ENCODE data around the gene PMS1. TPM values are rescaled to one million over a fixed set of nuclear protein-coding genes. Genes with fewer than 3 reads are reported as not detected.

The PMS1 gene
- total RNA-seq, 6 experiments from 2014 or later, result 18.9 to 22.8 (median 20.5) TPM

- peaks cover 12% of the 10 kb centered on the region for H3K36me3 Mint-ChIP-seq (ENCODE audit: low read depth)
These were observed 84.6 kb downstream of the PMS1 start for GRCh38 chr2:189868896-189869295.

GRCh38 chr2:189870381-189871085 lies 86.3 kb downstream of the PMS1 start:
- Mint-ChIP-seq H3K4me3 (no peak overlapping the region), H3K27me3 (ENCODE audit: insufficient read depth) (no peaks in the 10 kb centered on the region), H3K4me1 (ENCODE audit: low read depth) (peaks cover 10% of the 10 kb centered on the region; the same call in 1 of the 2 replicates), H3K36me3 (ENCODE audit: low read depth) (peaks cover 22% of the 10 kb centered on the region), H3K27ac (no peak overlapping the region), H3K9me3 (no peaks in the 10 kb centered on the region)
- TF ChIP-seq, protein P1, sequence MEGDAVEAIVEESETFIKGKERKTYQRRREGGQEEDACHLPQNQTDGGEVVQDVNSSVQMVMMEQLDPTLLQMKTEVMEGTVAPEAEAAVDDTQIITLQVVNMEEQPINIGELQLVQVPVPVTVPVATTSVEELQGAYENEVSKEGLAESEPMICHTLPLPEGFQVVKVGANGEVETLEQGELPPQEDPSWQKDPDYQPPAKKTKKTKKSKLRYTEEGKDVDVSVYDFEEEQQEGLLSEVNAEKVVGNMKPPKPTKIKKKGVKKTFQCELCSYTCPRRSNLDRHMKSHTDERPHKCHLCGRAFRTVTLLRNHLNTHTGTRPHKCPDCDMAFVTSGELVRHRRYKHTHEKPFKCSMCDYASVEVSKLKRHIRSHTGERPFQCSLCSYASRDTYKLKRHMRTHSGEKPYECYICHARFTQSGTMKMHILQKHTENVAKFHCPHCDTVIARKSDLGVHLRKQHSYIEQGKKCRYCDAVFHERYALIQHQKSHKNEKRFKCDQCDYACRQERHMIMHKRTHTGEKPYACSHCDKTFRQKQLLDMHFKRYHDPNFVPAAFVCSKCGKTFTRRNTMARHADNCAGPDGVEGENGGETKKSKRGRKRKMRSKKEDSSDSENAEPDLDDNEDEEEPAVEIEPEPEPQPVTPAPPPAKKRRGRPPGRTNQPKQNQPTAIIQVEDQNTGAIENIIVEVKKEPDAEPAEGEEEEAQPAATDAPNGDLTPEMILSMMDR (IDR thresholded peaks at IDR 0.05), result no peak
- DNase-seq, result no peak

More at GRCh38 chr2:189868896-189869295, 84.6 kb downstream of the PMS1 start:
- Mint-ChIP-seq H3K27ac (no peak overlapping the region), H3K4me3 (no peak overlapping the region), H3K27me3 (ENCODE audit: insufficient read depth) (no peaks in the 10 kb centered on the region), H3K4me1 (ENCODE audit: low read depth) (peaks cover 5% of the 10 kb centered on the region; the same call in 1 of the 2 replicates), H3K9me3 (no peaks in the 10 kb centered on the region)
- TF ChIP-seq, protein P1 (IDR thresholded peaks at IDR 0.05), result no peak
- DNase-seq, result no peak

DNA sequence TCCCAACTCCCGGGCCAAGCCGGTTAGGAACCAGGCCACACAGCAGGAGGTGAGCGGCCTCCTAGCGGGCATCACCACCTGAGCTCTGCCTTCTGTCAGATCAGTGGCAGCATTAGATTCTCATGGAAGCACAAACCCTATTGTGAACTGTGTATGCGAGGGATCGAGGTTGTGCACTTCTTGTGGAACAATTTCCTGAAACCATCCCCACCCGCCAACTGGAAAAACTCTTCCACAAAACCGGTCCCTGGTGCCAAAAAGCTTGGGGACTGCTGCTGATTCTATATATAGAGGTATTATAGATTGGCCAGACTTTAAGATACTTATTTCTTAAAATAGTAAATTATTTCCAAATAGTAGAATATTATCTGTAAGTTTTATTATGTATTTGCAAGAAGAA lies 89.4 kb downstream of the PMS1 start:
- Mint-ChIP-seq H3K36me3 (ENCODE audit: low read depth) (peaks cover 47% of the 10 kb centered on the region), H3K27me3 (ENCODE audit: insufficient read depth) (no peaks in the 10 kb centered on the region)
- TF ChIP-seq, protein P1 (IDR thresholded peaks at IDR 0.05), result no peak

GRCh38 chr2:189874586-189875320 lies 90.5 kb downstream of the PMS1 start:
- TF ChIP-seq, protein P1 (IDR thresholded peaks at IDR 0.05), result no peak
- Mint-ChIP-seq H3K36me3 (ENCODE audit: low read depth) (peaks cover 47% of the 10 kb centered on the region), H3K4me3 (no peak overlapping the region), H3K4me1 (ENCODE audit: low read depth) (peaks cover 13% of the 10 kb centered on the region; the same call in 1 of the 2 replicates), H3K27ac (no peak overlapping the region), H3K27me3 (ENCODE audit: insufficient read depth) (no peaks in the 10 kb centered on the region), H3K9me3 (no peaks in the 10 kb centered on the region)
- DNase-seq, result no peak

More for the DNA sequence above, 89.4 kb downstream of the PMS1 start:
- Mint-ChIP-seq H3K4me3 (no peak overlapping the region), H3K4me1 (ENCODE audit: low read depth) (peaks cover 13% of the 10 kb centered on the region; the same call in 1 of the 2 replicates), H3K9me3 (no peaks in the 10 kb centered on the region), H3K27ac (no peak overlapping the region)
- DNase-seq, result no peak

GRCh38 chr2:189876271-189876670 lies 92.0 kb downstream of the PMS1 start:
- Mint-ChIP-seq H3K27me3 (ENCODE audit: insufficient read depth) (no peaks in the 10 kb centered on the region), H3K36me3 (ENCODE audit: low read depth) (peaks cover 42% of the 10 kb centered on the region), H3K27ac (no peak overlapping the region), H3K4me3 (no peak overlapping the region), H3K4me1 (ENCODE audit: low read depth) (peaks cover 13% of the 10 kb centered on the region; the same call in 1 of the 2 replicates), H3K9me3 (no peaks in the 10 kb centered on the region)
- TF ChIP-seq, protein P1 (IDR thresholded peaks at IDR 0.05), result no peak
- DNase-seq, result no peak

Measured in HFFc6 (cell line).